ENCODE data around the gene FGD5. TPM values are rescaled to one million over a fixed set of nuclear protein-coding genes. Genes with fewer than 3 reads are reported as not detected.

FGD5 gene
- total and polyA plus RNA-seq, 2 donors from 2014 or later = 18.7 to 40.1 TPM

DNA sequence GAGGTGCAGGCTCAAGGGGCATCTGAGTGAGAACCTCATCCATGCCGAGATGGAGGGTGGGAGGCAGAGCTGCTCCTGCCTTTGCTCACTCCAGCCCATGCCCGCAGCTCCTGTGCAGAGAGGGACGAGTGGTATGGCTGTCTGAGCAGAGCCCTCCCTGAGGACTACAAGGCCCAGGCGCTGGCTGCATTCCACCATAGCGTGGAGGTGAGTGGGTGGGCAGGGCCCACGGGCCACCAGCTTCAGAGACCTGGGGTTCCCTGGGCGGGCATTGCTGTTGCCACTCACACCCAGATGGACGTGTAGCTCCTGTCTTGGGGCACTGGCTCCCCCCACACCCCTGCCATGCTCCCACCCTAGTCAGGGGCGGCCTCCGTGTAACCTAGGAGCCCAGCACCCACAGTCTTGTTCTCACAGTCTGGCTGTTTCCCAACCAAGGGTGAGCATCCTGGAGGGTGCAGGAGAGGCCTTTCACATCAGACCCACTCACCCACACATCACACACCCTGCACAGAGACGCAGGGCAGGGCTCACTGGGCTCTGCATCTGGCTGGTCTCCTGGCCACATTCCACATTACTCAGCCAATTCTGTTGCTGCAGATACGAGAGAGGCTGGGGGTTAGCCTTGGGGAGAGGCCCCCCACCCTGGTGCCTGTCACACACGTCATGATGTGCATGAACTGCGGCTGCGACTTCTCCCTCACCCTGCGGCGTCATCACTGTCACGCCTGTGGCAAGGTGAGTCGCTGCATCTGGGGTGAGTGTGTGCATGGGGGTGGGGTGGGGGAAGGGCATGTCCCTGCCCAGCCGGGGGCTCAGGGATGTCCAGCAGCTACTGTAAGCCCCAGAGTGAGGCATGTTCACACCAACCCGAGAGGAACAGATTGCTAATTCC lies 103.3 kb downstream of the FGD5 start:
- Histone ChIP-seq H3K9ac (ENCODE audit: low read length in 3 of 3) (no peak overlapping the region), H3K4me1 (ENCODE audit: control insufficient read depth in 2 of 3, insufficient read depth in 2 of 3, low read depth in 1 of 3, low read length in 3 of 3) (peaks cover 0 to 7% (median 0%) of the 10 kb centered on the region in 3 donors), H3K4me3 (ENCODE audit: low read length in 3 of 3) (no peak overlapping the region), H3K27ac (ENCODE audit: low read depth in 2 of 2, low read length in 2 of 2) (no peak overlapping the region), H3K9me3 (ENCODE audit: control insufficient read depth in 2 of 3, insufficient read depth in 1 of 3, low read length in 3 of 3) (no peaks in the 10 kb centered on the region), H3K27me3 (ENCODE audit: control insufficient read depth, insufficient read depth, low read length) (no peaks in the 10 kb centered on the region), H3K36me3 (ENCODE audit: control insufficient read depth in 2 of 3, insufficient read depth in 3 of 3, low read length in 3 of 3) (peaks cover 0 to 9% (median 2%) of the 10 kb centered on the region in 3 donors)
- FAIRE-seq = no peak
- TF ChIP-seq CTCF (IDR thresholded peaks at IDR 0.05; ENCODE audit: borderline replicate concordance, extremely low read depth, insufficient read depth) = no peak
- DNase-seq = no peak
- intact Hi-C loops (cut with DNase I) = loop anchor here (5.0 kb wide), 1 partner anchor 250 kb away; no protein-coding TSS in a partner anchor

GRCh38 chr3:14922863-14923262 lies 104.1 kb downstream of the FGD5 start:
- DNase-seq (no peak), FAIRE-seq (no peak)
- Histone ChIP-seq H3K4me3 (ENCODE audit: low read length in 3 of 3) (no peak overlapping the region), H3K4me1 (ENCODE audit: control insufficient read depth in 2 of 3, insufficient read depth in 2 of 3, low read depth in 1 of 3, low read length in 3 of 3) (peaks cover 0 to 7% (median 0%) of the 10 kb centered on the region in 3 donors), H3K27ac (ENCODE audit: low read depth in 2 of 2, low read length in 2 of 2) (no peak overlapping the region), H3K27me3 (ENCODE audit: control insufficient read depth, insufficient read depth, low read length) (no peaks in the 10 kb centered on the region), H3K9ac (ENCODE audit: low read length in 3 of 3) (no peak overlapping the region), H3K9me3 (ENCODE audit: control insufficient read depth in 2 of 3, insufficient read depth in 1 of 3, low read length in 3 of 3) (no peaks in the 10 kb centered on the region), H3K36me3 (ENCODE audit: control insufficient read depth in 2 of 3, insufficient read depth in 3 of 3, low read length in 3 of 3) (peaks cover 0 to 7% (median 2%) of the 10 kb centered on the region in 3 donors)
- intact Hi-C loops (cut with DNase I) = loop anchor here (5.0 kb wide), 1 partner anchor 251 kb away; no protein-coding TSS in a partner anchor
- no peak for TF ChIP-seq CTCF (IDR thresholded peaks at IDR 0.05; ENCODE audit: borderline replicate concordance, extremely low read depth, insufficient read depth)

DNA sequence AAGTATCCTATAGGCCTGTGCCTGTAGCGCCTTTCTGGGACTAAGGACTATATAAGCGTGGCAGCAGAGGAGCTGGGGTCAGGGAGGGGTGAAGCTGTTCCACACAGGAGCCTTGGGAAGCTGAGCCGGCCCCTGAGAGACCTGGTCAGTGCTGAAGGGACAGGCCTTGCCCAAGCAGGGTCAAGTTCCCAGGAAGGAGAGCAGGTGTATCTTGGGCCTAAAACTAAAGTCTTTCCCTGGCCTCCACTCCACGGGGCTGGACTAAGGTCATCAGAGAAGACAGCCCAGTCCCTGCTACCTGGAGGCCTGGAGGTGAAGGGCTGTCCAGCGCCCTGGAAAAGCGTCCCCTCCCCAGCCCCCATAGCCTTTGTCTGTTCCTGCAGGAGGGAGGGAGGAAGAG lies 104.7 kb downstream of the FGD5 start:
- H3K9ac ChIP-seq (ENCODE audit: low read length in 3 of 3) = no peak overlapping the region
- H3K4me1 ChIP-seq (ENCODE audit: control insufficient read depth in 2 of 3, insufficient read depth in 2 of 3, low read depth in 1 of 3, low read length in 3 of 3) = peaks cover 0 to 7% (median 0%) of the 10 kb centered on the region in 3 donors
- no peaks in the 10 kb centered on the region for H3K9me3 ChIP-seq (ENCODE audit: control insufficient read depth in 2 of 3, insufficient read depth in 1 of 3, low read length in 3 of 3)
- TF ChIP-seq CTCF (IDR thresholded peaks at IDR 0.05; ENCODE audit: borderline replicate concordance, extremely low read depth, insufficient read depth) = no peak
- H3K36me3 ChIP-seq (ENCODE audit: control insufficient read depth in 2 of 3, insufficient read depth in 3 of 3, low read length in 3 of 3) = peaks cover 0 to 7% (median 2%) of the 10 kb centered on the region in 3 donors
- no peaks in the 10 kb centered on the region for H3K27me3 ChIP-seq (ENCODE audit: control insufficient read depth, insufficient read depth, low read length)
- FAIRE-seq (no peak), DNase-seq (no peak)
- H3K4me3 ChIP-seq (ENCODE audit: low read length in 3 of 3) = no peak overlapping the region
- no peak overlapping the region for H3K27ac ChIP-seq (ENCODE audit: low read depth in 2 of 2, low read length in 2 of 2)
- intact Hi-C loops (cut with DNase I) = loop anchor here (5.0 kb wide), 1 partner anchor 251 kb away; no protein-coding TSS in a partner anchor

All from kidney (tissue), 14 donors.